HL-60 (cell line): Measurements from ENCODE around the gene DCX.

ENCODE experiments used
- CTCF ChIP-seq: IDR thresholded peaks from one replicate; pipeline ENCODE4 v1.5.1; 2011; ENCODE audit warnings: low read length, control low read depth, inconsistent platforms; ENCODE audit not compliant: insufficient read depth
- POLR2AphosphoS5 ChIP-seq: IDR thresholded peaks from 2 replicates; pipeline ENCODE4 v1.6.1; 2012; ENCODE audit warnings: low read depth
- REST ChIP-seq: IDR thresholded peaks from 2 replicates; pipeline ENCODE4 v1.6.1; 2012; ENCODE audit warnings: low read depth; ENCODE audit not compliant: insufficient replicate concordance
- SPI1 ChIP-seq: IDR thresholded peaks from 2 replicates; pipeline ENCODE4 v1.6.1; 2012; ENCODE audit warnings: low read depth, mild to moderate bottlenecking, borderline replicate concordance

- TF ChIP-seq SPI1 (no peak), POLR2AphosphoS5 (no peak), CTCF (no peak), REST (no peak)
Measured at GRCh38 chrX:111387470-111388070, 24.4 kb downstream of the DCX start.
